MCF 10A (cell line): ENCODE data around the gene PPFIA2. TPM values are rescaled to one million over a fixed set of nuclear protein-coding genes. Genes with fewer than 3 reads are reported as not detected.

Experiments used
- BruUV-seq: library from RNA; stranded (reverse); fragments of 400-500 nt; replicated peaks from 2 replicates; lab custom pipeline; 2021; lab: Mats Ljungman, UMichigan
- CTCF ChIA-PET: fragments of 300-600 bp; sonication (Branson Sonifier 250); formaldehyde crosslinking; extraction: SDS; loops from one replicate; lab custom pipeline; 2021; ENCODE audit warnings: antibody characterized with exemption, inconsistent platforms; lab: Yijun Ruan, JAX
- POLR2A ChIA-PET: fragments of 300-600, 350-650 bp; sonication (Branson Sonifier 250); formaldehyde crosslinking; extraction: SDS; loops from one replicate; lab custom pipeline; 2020; ENCODE audit warnings: antibody characterized with exemption, inconsistent platforms; lab: Yijun Ruan, JAX
- DNase-seq: peaks from one replicate; pipeline ENCODE4 v3.0.0-alpha.2; 2018; ENCODE audit not compliant: unreplicated experiment
- H3K27ac Mint-ChIP-seq: one replicate; pipeline ENCODE4 v1.8.0; 2022; ENCODE audit warnings: mild to moderate bottlenecking, low read depth, mixed read lengths; ENCODE audit not compliant: unreplicated experiment
- H3K27me3 Mint-ChIP-seq: one replicate; pipeline ENCODE4 v1.8.0; 2022; ENCODE audit warnings: mixed read lengths; ENCODE audit not compliant: insufficient read depth, unreplicated experiment
- H3K36me3 Mint-ChIP-seq: one replicate; pipeline ENCODE4 v1.8.0; 2022; ENCODE audit warnings: mild to moderate bottlenecking, moderate library complexity, mixed read lengths; ENCODE audit not compliant: insufficient read depth, unreplicated experiment
- H3K4me1 Mint-ChIP-seq: one replicate; pipeline ENCODE4 v1.8.0; 2022; ENCODE audit warnings: mixed read lengths; ENCODE audit not compliant: insufficient read depth, unreplicated experiment
- H3K4me3 Mint-ChIP-seq: one replicate; pipeline ENCODE4 v1.8.0; 2022; ENCODE audit warnings: mild to moderate bottlenecking, moderate library complexity, mixed read lengths; ENCODE audit not compliant: unreplicated experiment
- H3K9me3 Mint-ChIP-seq: one replicate; pipeline ENCODE4 v1.8.0; 2022; ENCODE audit warnings: mixed read lengths; ENCODE audit not compliant: unreplicated experiment
- CTCF ChIP-seq: fragments of 200-600 bp; IDR thresholded peaks from one replicate; pipeline ENCODE4 v1.8.0; 2022; ENCODE audit warnings: antibody characterized with exemption, mild to moderate bottlenecking; ENCODE audit not compliant: unreplicated experiment
- intact Hi-C: fragments of 100-400 bp; cut with micrococcal nuclease; formaldehyde crosslinking; loops from 2 replicates; pipeline ENCODE4 v1.14.1; 2022
- total RNA-seq: library from RNA; stranded (reverse); gene quantifications from 2 replicates; pipeline ENCODE4 v1.2.3, GENCODE V29; 2022

Gene PPFIA2
- total RNA-seq, 1 experiment from 2014 or later: 2.2 TPM

DNA sequence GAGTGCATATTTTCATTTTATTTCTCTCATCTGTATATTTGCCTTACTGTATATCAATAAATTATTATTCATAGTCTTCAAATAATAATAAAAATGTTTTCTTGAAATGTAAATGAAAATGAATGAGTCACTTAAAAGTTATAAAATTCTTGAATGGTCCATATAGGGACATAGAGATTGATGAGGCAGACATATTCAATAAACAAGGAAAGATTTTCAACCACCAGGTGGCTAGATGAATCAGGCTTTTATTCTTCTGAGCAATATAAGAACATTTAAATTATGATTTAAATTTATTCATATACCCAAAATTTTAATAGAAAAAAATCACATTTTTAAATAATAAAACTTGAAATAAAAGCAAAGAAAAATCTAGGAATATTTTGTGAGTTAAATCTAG is 431.7 kb downstream of the PPFIA2 start:
- no TSS peak for BruUV-seq
- POLR2A ChIA-PET: no interaction called here
- Mint-ChIP-seq H3K9me3 (no peaks in the 10 kb centered on the region), H3K36me3 (no peaks in the 10 kb centered on the region), H3K27ac (no peak overlapping the region), H3K27me3 (no peaks in the 10 kb centered on the region), H3K4me3 (no peak overlapping the region), H3K4me1 (no peaks in the 10 kb centered on the region)
- TF ChIP-seq CTCF: no peak
- intact Hi-C loops: no loop called here
- no peak for DNase-seq
- CTCF ChIA-PET: no interaction called here

DNA sequence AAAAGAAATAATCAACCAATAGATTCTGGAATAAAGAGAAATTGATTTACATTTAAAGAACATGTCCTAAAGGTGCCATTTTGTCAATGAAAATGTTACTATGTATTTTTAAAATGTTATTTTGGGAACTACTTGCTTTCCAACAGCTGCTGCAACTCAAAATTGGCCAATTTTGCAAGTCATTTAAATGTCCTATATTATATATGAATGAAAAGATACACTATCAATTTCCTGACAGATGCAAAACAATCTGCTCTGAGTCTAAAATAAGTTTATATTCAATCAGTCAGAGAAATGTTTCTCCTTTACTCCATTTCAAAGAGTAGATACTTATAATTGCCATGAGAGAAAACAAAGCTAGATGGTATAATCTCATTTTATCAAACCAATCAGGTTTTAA is 434.1 kb downstream of the PPFIA2 start:
- TF ChIP-seq CTCF: no peak
- no peaks in the 10 kb centered on the region for H3K36me3 Mint-ChIP-seq
- DNase-seq: no peak
- no peaks in the 10 kb centered on the region for H3K9me3 Mint-ChIP-seq
- H3K27ac Mint-ChIP-seq: no peak overlapping the region
- ChIA-PET CTCF (no interaction called here), POLR2A (no interaction called here)
- no peaks in the 10 kb centered on the region for H3K27me3 Mint-ChIP-seq
- intact Hi-C loops: no loop called here
- H3K4me1 Mint-ChIP-seq: no peaks in the 10 kb centered on the region
- H3K4me3 Mint-ChIP-seq: no peak overlapping the region
- no TSS peak for BruUV-seq

GRCh38 chr12:81314903-81315531 is 444.1 kb downstream of the PPFIA2 start:
- intact Hi-C loops: no loop called here
- Mint-ChIP-seq H3K27me3 (peaks cover 17% of the 10 kb centered on the region), H3K4me1 (no peaks in the 10 kb centered on the region), H3K27ac (no peak overlapping the region), H3K9me3 (no peaks in the 10 kb centered on the region), H3K4me3 (no peak overlapping the region), H3K36me3 (no peaks in the 10 kb centered on the region)
- no TSS peak for BruUV-seq
- CTCF ChIA-PET: no interaction called here
- no peak for DNase-seq
- POLR2A ChIA-PET: no interaction called here
- TF ChIP-seq CTCF: no peak

- Mint-ChIP-seq H3K27ac (no peak overlapping the region), H3K4me3 (no peak overlapping the region), H3K27me3 (peaks cover 60% of the 10 kb centered on the region), H3K4me1 (no peaks in the 10 kb centered on the region), H3K36me3 (no peaks in the 10 kb centered on the region), H3K9me3 (no peaks in the 10 kb centered on the region)
- intact Hi-C loops: no loop called here
- DNase-seq: no peak
- CTCF ChIA-PET: no interaction called here
- POLR2A ChIA-PET: no interaction called here
- TF ChIP-seq CTCF: no peak
- no TSS peak for BruUV-seq
Measured at GRCh38 chr12:81303935-81304334, 455.2 kb downstream of the PPFIA2 start.
